GM18498 (cell line): Measurements from ENCODE around the gene TMSB15A.
"Not testable (repeated sequence)": the region's sequence is repeated elsewhere in the genome, so short reads cannot be mapped to it uniquely, and the experiment has no call there.

Source experiments
- ATAC-seq: cut with Tn5 transposase; IDR thresholded peaks from one replicate; pipeline ENCODE4 v1.9.1; 2021; ENCODE audit warnings: mild to moderate bottlenecking, moderate library complexity; ENCODE audit not compliant: unreplicated experiment

Gene TMSB15A

DNA sequence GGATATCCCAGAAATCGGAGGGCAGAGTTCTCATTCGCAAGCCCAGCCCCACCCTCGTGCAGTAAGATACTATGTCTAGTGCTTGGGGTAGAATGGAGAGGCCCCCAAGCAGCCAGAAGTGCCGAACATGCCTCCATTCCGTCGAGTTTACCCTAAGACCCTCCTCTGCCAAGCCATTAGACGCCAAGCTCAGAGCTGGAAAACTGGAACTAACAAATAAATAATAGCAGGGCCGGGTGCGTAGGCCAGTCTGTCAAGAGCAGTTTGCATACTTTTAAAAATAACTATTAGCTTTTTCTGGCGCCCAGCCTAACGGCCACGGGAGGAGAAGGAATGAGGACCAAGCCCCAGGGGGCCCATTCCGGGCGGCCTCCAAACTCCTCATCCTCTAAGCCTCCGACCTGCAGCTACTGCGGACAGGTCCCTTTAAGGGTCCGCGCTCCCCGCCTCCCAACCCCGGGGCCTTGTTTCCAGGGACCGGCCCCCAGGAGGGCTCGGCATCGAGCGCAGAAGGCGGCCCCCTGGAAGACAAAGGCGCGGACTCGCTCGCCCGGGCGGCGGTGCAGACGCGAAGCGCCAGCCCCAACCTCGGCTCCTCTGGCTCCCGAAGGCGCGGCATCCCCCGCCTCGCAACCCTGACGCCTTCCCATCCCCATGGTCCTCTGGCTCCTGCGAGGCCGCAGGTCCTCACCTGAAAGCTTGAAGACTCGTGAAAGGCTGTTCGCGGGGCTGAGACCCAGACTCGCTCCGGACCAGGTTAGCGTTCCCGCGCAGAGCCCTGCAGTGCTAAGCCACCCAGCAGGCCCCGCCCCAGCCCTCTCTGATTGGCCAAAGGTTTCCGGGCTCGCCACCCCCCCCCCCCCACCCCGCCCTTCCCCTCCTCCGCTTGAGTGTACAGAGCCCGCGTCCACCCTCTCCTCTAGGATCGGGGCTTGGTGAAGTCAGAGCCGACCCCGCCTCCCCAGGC is at the start of gene TMSB15A:
Gene TMSB15A (minus strand): TSS at position 765 of the 967 bp plus-strand sequence.
- ATAC-seq: peak; percentile 81

DNA sequence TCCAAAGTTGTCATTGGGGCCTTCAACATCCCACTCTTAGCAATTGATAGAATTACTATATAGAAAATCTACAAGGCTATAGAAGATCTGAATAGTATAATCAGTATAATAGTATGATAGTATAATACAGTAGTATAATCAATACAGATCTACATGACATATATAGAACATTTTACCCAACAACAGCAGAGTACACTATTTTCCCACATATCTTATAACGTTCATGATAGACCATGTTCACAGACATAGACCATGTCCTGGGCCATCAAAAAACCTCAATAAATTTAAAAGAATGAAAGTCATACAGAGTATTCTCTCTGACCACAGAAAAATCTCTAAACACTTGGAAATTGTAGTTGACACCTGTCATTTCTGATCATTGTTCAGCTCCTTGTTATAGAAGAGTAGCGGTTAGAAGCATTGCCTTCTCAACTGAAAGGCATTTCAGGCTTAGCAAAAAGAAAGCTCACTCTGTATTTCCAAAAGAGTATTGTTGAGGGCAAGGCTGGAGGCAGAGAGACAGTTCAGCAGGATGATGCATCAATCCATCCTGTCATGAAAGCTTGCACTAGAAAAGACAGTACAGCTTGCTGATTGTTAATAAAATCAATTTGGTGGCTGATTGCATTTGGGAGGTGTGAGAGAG is 44.0 kb upstream of the TMSB15A start:
- ATAC-seq: no peak

DNA sequence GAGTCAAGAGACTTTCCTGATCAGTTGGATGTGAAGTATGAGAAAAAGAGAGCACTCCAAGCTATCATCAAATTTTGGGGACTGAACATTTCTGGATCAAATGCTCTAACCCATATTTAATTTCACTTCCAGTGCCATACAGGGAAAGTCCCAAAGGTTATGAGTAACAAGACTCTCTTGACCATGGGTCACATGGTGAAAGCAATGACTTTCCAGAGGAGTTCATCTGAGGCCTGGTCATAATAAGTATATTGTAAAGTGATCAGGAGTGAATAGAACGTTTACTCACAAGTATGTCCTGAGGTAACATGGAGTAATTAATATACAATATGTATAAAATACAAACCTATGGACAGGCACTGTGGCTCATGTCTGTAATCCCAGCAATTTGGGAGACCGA is 42.1 kb upstream of the TMSB15A start:
- ATAC-seq: no peak

DNA sequence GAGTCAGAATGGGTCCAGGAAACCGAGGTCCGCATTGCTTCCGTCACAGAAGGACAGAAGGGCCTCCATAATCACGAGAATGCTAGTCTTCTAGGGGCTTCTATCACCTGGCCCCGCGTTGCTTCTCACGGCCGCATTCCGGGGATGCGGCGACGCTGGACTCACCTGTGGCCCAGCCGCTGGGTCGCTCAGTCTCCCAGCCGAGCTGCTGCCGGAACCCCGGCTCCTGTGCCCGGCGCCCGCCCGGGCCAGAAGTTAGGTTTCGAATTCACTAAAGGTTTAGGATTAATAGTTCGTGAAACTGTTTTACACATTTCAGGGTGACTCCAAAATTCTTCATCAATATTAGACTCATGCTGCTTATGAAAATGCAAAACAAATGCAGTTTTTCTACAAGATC is 31.7 kb upstream of the TMSB15A start:
- ATAC-seq: no peak

DNA sequence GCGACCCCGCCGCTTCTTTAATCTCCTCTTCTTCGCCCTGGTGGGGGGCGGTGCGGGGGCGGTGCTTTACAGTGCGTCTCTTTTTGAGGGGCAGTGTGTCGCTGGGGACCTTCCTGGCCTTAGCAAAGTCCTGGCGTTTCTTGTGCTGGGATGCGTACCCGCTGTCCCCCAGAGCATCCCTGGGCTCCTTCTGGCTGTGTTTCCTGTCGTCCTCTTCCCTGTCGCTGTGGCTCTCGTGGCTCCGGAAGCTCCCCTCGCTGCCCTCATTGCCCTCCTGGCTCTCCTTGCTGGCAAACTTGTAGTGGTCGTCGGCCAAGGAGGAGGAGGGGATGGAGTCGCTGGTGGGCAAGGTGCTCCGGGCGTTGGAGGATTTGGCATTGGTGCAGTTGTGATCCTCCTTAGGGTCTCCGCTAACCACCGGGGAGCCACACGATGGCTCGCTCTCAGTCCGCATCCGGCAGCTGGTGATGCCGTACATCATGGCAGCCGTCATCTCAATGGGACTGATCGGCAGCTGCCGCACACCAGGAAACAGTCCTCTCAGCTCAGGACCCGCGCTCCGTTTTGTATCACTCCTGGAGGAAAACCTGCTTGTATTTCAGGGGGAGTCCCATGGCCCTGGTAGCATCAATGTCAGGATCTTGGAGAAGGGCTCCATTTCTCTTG is 30.4 kb upstream of the TMSB15A start:
- ATAC-seq: no peak

DNA sequence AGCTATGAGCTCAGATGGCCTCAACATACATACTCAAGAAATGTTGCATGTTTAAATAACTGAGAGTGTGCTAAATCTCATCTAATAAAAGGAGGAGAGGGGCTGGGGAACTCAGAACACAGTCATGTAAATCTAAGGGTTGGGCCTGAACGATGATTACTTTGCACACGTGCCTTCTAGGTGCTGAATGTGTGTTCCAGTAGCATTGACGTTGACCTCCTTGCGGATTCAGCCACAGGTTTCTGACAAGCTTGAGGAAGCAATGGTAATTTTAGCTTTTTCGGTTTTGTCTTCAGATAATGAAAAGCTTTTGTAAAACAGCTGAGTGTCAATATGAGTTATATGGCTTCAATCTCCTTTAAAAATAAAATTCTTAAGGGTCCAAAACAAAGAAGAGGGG is 29.6 kb upstream of the TMSB15A start:
- not testable (repeated sequence) for ATAC-seq

DNA sequence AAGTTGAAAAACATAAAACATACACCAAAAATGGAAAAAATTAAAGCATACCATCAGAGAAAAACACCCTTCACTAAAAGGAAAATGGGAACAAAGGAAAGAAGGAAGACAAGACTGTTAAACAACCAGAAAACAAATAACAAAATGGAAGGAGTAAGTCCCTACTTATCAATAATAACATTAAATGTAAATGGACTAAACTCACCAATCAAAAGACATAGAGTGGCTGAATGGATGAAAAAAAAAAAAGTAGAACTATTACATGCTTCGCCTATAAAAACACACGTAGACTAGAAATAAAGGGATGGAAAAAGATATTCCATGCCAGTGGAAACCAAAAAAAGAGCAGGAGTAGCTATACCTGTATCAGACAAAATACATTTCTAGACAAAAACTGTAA is 19.4 kb upstream of the TMSB15A start:
- ATAC-seq: no peak

DNA sequence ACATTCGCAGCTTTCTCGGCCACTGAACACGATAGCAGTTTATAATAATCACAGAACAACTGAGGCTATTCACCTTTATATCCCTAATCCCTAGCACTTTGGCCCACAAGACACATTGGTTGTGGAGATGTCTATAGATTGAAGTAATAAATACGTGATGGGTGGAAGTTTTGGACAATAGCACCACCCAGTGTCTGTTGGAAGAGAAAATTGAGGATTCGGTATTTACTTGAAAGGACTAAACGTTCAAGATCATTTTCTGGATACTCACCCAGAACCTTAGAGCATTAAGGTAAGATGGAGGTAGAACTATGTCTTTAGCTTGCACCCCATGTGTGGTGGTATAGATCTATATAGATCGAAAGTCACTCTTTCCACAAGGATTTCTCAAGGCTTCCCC is 787 bp upstream of the TMSB15A start:
- ATAC-seq: no peak

DNA sequence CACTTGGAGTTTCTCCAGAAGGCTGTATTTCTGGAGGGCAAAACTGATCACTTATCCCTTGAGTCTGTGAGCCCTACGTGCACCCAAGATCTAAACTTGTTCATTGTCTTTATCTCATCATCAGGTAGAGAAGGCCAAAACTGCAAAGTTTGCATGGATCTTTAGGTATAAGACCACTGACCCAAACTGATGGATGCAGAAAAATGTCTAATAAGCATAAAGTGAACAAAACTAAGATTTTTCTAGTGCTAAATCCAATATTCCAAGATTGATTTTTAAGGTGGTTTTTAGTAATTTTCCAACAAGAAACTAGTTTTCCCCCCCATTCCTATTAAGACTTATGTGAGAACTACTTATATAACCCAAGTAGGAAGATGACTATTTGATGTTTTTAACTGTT is 2.0 kb downstream of the TMSB15A start:
- ATAC-seq: no peak

DNA sequence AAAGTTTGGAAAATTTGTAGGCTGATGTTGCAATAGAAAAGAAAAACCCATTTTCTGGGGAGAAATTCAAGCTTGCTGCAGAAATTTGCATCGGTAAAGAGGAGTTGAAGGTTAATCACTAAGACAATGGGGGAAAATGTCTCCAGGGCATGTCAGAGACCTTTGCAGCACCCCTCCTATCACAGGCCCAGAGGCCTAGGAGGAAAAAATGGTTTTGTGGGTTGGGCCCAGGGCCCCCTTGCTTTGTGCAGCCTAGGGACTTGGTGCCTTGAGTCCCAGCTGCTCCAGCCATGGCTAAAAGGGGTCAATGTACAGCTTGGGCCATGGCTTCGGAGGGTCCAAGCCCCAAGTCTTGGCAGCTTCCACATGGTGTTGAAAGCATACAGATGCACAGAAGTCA is 17.8 kb downstream of the TMSB15A start:
- no peak for ATAC-seq

DNA sequence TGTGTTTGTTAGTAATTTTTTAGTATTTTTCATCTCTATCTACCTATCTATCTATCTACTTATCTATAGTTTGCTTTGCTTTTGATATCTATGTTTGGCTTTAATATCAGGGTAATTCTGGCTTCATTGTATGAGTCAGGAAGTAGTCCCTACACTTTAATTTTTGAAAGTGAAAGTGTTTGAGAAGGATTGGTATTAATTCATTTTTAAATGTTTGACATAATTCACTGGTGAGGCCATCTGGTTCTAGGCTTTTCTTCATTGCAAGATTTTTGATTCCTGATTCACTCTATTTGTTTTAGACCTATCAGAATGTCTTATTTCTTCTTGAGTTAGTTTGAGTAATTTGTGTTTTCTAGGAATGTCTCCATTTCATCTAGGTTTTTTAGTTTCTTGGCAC is 24.8 kb downstream of the TMSB15A start:
- no peak for ATAC-seq

DNA sequence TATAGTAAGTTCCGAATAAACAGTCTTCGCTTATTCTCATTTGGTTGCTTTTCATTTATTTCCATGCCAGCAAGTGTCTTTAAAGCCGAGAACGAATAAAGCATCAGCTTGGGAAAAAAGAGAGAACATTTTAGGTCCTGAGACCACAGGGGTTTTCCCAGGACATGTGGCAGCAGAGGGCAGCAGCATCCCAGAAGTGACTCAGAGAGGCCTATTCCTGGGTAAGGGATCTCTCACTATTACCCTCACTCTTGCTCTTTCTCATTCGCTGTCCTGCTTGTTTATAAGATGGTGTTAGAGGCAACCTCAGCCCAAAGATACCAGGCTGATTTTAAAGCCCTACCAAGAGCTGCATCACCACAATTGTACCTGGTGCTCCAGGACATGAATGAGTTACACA is 37.8 kb downstream of the TMSB15A start:
- ATAC-seq: not testable (repeated sequence)

DNA sequence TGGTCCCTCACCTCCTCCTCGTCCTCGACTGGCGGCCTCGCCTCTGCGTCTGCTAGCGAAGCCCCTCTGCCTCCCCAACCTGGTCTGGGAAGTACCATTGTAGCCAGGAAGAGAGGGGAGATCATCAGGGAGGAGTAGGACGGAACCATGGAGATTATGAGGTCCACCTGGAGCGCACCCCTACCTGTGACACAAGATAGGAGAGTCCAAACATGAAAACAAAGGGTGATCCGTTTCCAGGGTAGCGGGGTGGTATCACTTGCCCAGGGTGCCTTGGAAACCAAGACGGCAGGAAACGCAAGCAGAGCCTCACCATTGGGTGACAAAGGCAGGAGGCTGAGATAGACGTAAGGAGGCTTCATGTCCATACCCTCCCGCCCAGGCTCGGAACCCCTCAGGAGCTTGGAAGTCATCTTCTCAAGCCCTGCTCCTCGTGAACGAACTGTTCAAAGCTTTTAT is 44.7 kb downstream of the TMSB15A start, which contains the start of gene TCP11X2:
Gene TCP11X2 (minus strand): TSS at position 51 of the 459 bp plus-strand sequence.
- not testable (repeated sequence) for ATAC-seq

DNA sequence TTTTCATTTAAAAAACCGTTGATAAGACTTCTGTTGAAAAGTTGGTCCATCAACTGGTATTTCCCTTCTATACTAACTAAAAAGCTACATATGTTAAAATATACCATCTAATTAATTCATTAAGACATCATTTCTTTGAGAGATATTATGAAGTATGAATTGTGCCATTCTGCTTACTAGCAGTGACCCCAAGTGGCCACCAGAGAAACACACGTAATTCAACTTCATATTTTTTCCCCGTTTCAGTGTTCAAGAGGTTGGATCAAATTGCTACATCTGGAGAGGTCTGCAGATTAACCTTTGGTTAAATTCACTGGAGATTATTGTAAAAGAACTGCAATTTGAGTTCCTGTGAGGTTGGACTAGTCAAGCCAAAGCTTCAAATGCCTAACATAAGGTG is 46.3 kb downstream of the TMSB15A start:
- ATAC-seq: not testable (repeated sequence)
